ENCODE measurements around the gene PHYKPL. TPM values are rescaled to one million over a fixed set of nuclear protein-coding genes. Genes with fewer than 3 reads are reported as not detected.
A peak's percentile ranks its signal among the peaks of the same experiment; 100 is the strongest.

The PHYKPL gene
- total and polyA plus RNA-seq, 2 of the 4 experiments (the other 2 are of a cell fraction) = 10.0 to 24.5 TPM

DNA sequence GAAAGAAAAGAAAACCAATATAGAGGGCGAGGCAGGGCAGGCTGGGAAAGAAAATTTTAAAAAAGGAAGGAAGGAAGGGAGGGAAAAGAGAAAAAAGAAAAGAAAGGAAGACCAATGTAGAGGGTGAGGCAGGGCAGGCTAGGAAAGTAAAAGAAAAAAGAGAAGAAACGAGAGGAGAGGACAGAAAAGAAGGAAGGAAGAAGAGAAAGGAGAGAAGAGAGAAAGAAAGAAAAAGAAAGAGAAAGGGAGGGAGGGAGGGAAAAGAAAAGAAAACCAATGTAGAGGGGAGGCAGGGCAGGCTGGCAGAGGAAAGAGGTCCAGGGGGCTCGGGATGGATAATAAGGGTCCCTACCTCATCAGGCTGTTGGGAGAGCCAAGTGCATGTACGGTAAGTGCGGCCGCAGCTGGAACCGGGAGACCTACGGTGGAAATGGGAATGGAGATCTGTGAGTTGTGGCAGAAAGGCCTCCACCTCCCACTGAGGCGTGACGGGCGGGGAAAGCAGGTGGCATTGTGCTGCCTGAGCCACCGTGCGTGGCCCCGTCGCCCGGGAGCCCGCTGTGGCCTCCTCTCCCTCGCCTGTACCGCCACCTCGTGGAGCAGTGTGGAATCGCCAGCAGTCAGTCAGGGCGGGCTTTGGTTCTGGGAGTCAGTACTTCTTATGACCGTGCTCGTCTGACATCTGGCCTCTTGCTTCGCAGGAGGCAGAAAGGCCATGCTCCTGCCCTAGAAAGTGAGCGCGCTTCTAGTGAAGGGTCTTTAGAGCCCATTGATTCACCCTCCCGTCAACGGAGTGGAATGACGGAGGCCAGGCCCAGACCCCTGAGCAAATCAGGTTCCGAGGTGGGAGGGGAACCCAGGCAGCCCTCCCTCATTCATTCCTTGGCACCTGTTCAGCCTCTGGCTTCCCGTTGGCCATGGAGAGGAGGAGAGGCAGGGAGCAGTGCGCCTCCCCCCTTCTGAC, 68.5 kb downstream of the PHYKPL start:
- ChIA-PET POLR2A (ENCODE audit: unreplicated experiment) (no interaction called here), CTCF (interaction anchor here (0.5 kb wide), 1 partner anchor 1384 kb away, joined by 3 read pairs; no protein-coding TSS in a partner anchor)
- Histone ChIP-seq H2BK20ac (ENCODE audit: low read depth, low read length) (no peak overlapping the region), H2AK9ac (replicated peaks; ENCODE audit: low read depth, low read length, poor library complexity) (no peak overlapping the region), H3K4me2 (ENCODE audit: low read depth, low read length) (peak overlapping the region; percentile 86), H3K36me3 (ENCODE audit: control insufficient read depth, insufficient read depth, low read length) (no peaks in the 10 kb centered on the region), H3K79me1 (ENCODE audit: low read depth in 1 of 2, low read length in 2 of 2) (no peaks in the 10 kb centered on the region), H3K9ac (ENCODE audit: low read depth, low read length) (no peak overlapping the region), H2BK15ac (ENCODE audit: low read depth, low read length) (no peak overlapping the region), H2AFZ (replicated peaks; ENCODE audit: low read length, poor library complexity) (peak overlapping the region; percentile 87), H3K4me3 (ENCODE audit: insufficient read depth, low read depth, low read length) (no peak overlapping the region), H3K18ac (ENCODE audit: low read depth, low read length) (no peak overlapping the region), H4K5ac (ENCODE audit: low read depth, low read length) (no peak overlapping the region), H4K8ac (ENCODE audit: low read depth in 2 of 2, low read length in 2 of 2) (no peak overlapping the region), H3K56ac (ENCODE audit: extremely low read depth, insufficient read depth, low read length) (no peak overlapping the region), H3K9me3 (ENCODE audit: control insufficient read depth, insufficient read depth, low read length) (no peaks in the 10 kb centered on the region), H2BK120ac (ENCODE audit: low read depth, low read length) (no peak overlapping the region), H3K27ac (ENCODE audit: insufficient read depth, low read length) (no peak overlapping the region), H3K27me3 (ENCODE audit: control insufficient read depth, insufficient read depth, low read length) (peaks cover 37% of the 10 kb centered on the region), H3K14ac (replicated peaks; ENCODE audit: low read depth, low read length) (no peak overlapping the region), H3K4ac (ENCODE audit: low read depth, low read length) (no peak overlapping the region), H4K20me1 (ENCODE audit: insufficient read depth, low read length) (no peaks in the 10 kb centered on the region), H2BK5ac (ENCODE audit: low read depth, low read length, poor library complexity, severe bottlenecking) (no peak overlapping the region), H4K91ac (ENCODE audit: insufficient read depth, low read depth, low read length) (no peak overlapping the region), H3K9me1 (ENCODE audit: insufficient read depth, low read length) (no peaks in the 10 kb centered on the region), H2AK5ac (ENCODE audit: low read depth, low read length) (no peak overlapping the region), H3K23ac (ENCODE audit: low read depth, low read length) (no peak overlapping the region), H3K4me1 (ENCODE audit: control insufficient read depth, insufficient read depth, low read length) (no peaks in the 10 kb centered on the region)
- DNase-seq = peak; percentile 52
- dilution Hi-C loops (cut with HindIII; ENCODE audit: low sequenced_read_pairs, unreplicated experiment) (no loop called here), intact Hi-C loops (cut with micrococcal nuclease) (loop anchor here (1.0 to 10.0 kb wide), 2 partner anchors 88 to 559 kb away; partner anchors contain the start of gene B4GALT7), in situ Hi-C loops (cut with MboI; ENCODE audit: low sequenced_read_pairs) (loop anchor here (25.0 kb wide), 1 partner anchor 227 kb away; no protein-coding TSS in a partner anchor)
- BruUV-seq (replicated peaks) = no TSS peak
- peak; percentile 100 for ATAC-seq (ENCODE audit: low read depth)
- WGBS, 2 experiments (ENCODE audit: extremely low coverage in 2 of 2, insufficient read length in 1 of 2) = 15% methylated on average over 7 of the region's 33 CpGs; no CpG with 5 or more reads in 1 of the 2 experiments
- TF ChIP-seq, protein P1, sequence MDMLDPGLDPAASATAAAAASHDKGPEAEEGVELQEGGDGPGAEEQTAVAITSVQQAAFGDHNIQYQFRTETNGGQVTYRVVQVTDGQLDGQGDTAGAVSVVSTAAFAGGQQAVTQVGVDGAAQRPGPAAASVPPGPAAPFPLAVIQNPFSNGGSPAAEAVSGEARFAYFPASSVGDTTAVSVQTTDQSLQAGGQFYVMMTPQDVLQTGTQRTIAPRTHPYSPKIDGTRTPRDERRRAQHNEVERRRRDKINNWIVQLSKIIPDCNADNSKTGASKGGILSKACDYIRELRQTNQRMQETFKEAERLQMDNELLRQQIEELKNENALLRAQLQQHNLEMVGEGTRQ (IDR thresholded peaks at IDR 0.05; ENCODE audit: low read depth, low read length) = no peak
- TF ChIP-seq RCOR1 (IDR thresholded peaks at IDR 0.05; ENCODE audit: insufficient replicate concordance, low read length) (no peak), CEBPB (IDR thresholded peaks at IDR 0.05; ENCODE audit: low read depth, low read length) (no peak), POLR2A (IDR thresholded peaks at IDR 0.05; ENCODE audit: low read depth, low read length) (no peak), CHD1 (IDR thresholded peaks at IDR 0.05; ENCODE audit: low read depth, low read length) (no peak), RFX5 (IDR thresholded peaks at IDR 0.05; ENCODE audit: low read depth, low read length) (no peak), BHLHE40 (IDR thresholded peaks at IDR 0.05; ENCODE audit: low read depth, low read length) (no peak), MAZ (IDR thresholded peaks at IDR 0.05; ENCODE audit: borderline replicate concordance, low read depth, low read length) (peak; percentile 46; the same call in 1 of the 2 replicates), MXI1 (IDR thresholded peaks at IDR 0.05; ENCODE audit: borderline replicate concordance, low read depth, low read length) (peak; percentile 41; the same call in 1 of the 2 replicates), RAD21 (IDR thresholded peaks at IDR 0.05; ENCODE audit: low read length) (peak; percentile 95), SMC3 (IDR thresholded peaks at IDR 0.05; ENCODE audit: low read depth, low read length) (peak; percentile 78)
- TF ChIP-seq, protein P2, sequence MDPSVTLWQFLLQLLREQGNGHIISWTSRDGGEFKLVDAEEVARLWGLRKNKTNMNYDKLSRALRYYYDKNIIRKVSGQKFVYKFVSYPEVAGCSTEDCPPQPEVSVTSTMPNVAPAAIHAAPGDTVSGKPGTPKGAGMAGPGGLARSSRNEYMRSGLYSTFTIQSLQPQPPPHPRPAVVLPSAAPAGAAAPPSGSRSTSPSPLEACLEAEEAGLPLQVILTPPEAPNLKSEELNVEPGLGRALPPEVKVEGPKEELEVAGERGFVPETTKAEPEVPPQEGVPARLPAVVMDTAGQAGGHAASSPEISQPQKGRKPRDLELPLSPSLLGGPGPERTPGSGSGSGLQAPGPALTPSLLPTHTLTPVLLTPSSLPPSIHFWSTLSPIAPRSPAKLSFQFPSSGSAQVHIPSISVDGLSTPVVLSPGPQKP (IDR thresholded peaks at IDR 0.05; ENCODE audit: borderline replicate concordance, low read depth, low read length) = no peak
- TF ChIP-seq, protein P3, sequence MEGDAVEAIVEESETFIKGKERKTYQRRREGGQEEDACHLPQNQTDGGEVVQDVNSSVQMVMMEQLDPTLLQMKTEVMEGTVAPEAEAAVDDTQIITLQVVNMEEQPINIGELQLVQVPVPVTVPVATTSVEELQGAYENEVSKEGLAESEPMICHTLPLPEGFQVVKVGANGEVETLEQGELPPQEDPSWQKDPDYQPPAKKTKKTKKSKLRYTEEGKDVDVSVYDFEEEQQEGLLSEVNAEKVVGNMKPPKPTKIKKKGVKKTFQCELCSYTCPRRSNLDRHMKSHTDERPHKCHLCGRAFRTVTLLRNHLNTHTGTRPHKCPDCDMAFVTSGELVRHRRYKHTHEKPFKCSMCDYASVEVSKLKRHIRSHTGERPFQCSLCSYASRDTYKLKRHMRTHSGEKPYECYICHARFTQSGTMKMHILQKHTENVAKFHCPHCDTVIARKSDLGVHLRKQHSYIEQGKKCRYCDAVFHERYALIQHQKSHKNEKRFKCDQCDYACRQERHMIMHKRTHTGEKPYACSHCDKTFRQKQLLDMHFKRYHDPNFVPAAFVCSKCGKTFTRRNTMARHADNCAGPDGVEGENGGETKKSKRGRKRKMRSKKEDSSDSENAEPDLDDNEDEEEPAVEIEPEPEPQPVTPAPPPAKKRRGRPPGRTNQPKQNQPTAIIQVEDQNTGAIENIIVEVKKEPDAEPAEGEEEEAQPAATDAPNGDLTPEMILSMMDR (conservative IDR thresholded peaks at IDR 0.05; ENCODE audit: low read depth, low read length) = peak; percentile 95

Data from IMR-90 (cell line).